Measurements from ENCODE around the gene HEXIM1.

DNA sequence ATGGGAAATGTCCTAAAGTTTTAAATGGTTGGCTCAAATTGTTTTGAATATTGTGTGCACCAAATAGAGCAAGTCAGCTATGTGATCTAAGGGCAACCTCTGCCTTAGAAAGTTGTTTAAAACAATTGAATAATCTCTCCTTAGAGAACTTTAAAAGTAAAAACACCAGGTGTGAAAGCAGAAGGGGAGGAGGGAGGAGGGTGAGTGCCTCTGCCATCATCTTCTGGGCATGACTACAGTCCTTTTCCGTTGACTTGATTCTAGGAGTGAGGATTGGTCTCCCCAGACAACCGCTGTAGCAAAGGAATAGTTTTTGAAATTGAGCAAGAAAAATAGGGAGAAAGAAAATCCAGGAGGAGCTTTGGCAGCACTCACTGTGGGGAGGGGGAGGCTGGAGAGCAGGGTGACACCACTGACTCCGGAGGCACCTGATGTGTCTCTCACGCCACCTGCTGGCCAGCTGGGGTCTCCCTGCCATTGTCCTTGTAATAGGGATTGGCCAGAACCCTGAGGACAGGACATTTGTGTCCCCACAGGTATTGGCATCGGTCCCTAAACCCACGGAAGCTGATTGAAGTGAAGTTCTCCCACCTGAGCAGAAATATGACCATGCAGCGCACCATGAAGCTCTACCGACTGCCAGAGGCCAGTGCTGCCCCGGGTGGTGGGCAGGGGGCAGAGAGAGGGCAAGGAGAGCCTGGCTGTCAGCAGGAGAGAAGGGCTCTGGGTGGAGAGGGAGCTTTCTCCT lies 49.2 kb upstream of the HEXIM1 start:
- TF ChIP-seq, protein P1, sequence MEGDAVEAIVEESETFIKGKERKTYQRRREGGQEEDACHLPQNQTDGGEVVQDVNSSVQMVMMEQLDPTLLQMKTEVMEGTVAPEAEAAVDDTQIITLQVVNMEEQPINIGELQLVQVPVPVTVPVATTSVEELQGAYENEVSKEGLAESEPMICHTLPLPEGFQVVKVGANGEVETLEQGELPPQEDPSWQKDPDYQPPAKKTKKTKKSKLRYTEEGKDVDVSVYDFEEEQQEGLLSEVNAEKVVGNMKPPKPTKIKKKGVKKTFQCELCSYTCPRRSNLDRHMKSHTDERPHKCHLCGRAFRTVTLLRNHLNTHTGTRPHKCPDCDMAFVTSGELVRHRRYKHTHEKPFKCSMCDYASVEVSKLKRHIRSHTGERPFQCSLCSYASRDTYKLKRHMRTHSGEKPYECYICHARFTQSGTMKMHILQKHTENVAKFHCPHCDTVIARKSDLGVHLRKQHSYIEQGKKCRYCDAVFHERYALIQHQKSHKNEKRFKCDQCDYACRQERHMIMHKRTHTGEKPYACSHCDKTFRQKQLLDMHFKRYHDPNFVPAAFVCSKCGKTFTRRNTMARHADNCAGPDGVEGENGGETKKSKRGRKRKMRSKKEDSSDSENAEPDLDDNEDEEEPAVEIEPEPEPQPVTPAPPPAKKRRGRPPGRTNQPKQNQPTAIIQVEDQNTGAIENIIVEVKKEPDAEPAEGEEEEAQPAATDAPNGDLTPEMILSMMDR (IDR thresholded peaks at IDR 0.05): peak; percentile 92
- TF ChIP-seq EZH2 (IDR thresholded peaks at IDR 0.05) (no peak), EZH2phosphoT487 (IDR thresholded peaks at IDR 0.05) (no peak)
